Adipose tissue (tissue), 3 donors: ENCODE results near the gene ITGA2B. TPM values are rescaled to one million over a fixed set of nuclear protein-coding genes. Genes with fewer than 3 reads are reported as not detected.
"Not testable (repeated sequence)": the region's sequence is repeated elsewhere in the genome, so short reads cannot be mapped to it uniquely, and the experiment has no call there.

Experiments used
- H3K27ac ChIP-seq: one replicate; pipeline ENCODE4 v1.5.1; 2013; ENCODE audit warnings: low read depth, low read length
- WGBS, 3 donors: extraction: QIAGEN DNeasy Blood & Tissue Kit; methylation state at CpG; one replicate each; pipeline ENCODE4 v1.1.7; 2013; 5-methylcytosine and 5-hydroxymethylcytosine counted together
- polyA plus RNA-seq, 3 donors: library from polyadenylated mRNA; stranded (reverse); fragments of 200-250 nt; gene quantifications; one replicate each; pipeline ENCODE4 v1.2.3, GENCODE V29; 2013
- donor health status: healthy with polysubstance abuse.
- donor health status: Bipolar disorder and iron deficiency.
- donor health status: healthy.

The ITGA2B gene
- polyA plus RNA-seq, 3 donors = 0.35 to 1.1 (median 0.90) TPM

- H3K27ac ChIP-seq = no peak overlapping the region
- 84 to 95% (median 92%) methylated on average over 9 of the region's 9 CpGs for WGBS, 3 donors
Observed at GRCh38 chr17:44358066-44358465, 31.4 kb downstream of the ITGA2B start.

GRCh38 chr17:44356241-44356640, 33.2 kb downstream of the ITGA2B start:
- no peak overlapping the region for H3K27ac ChIP-seq
- 85 to 90% (median 88%) methylated on average over 9 to 11 of the region's 11 CpGs for WGBS, 3 donors

- WGBS, 3 donors = 83 to 90% (median 88%) methylated on average over 16 to 17 of the region's 17 CpGs
- H3K27ac ChIP-seq = no peak overlapping the region
Observed at GRCh38 chr17:44355642-44356099, 33.8 kb downstream of the ITGA2B start.

- 38 to 63% (median 61%) methylated on average over 56 to 77 of the region's 77 CpGs for WGBS, 3 donors
- H3K27ac ChIP-seq = no peak overlapping the region
Observed at GRCh38 chr17:44354582-44355561, 34.6 kb downstream of the ITGA2B start.

GRCh38 chr17:44353672-44354331, 35.6 kb downstream of the ITGA2B start:
- 14 to 40% (median 33%) methylated on average over 75 to 97 of the region's 98 CpGs for WGBS, 3 donors
- H3K27ac ChIP-seq = no peak overlapping the region

GRCh38 chr17:44352828-44353671, 36.4 kb downstream of the ITGA2B start:
- no peak overlapping the region for H3K27ac ChIP-seq
- WGBS, 3 donors = 46 to 59% (median 54%) methylated on average over 18 to 22 of the region's 22 CpGs

- 86 to 88% (median 88%) methylated on average over 36 of the region's 36 CpGs for WGBS, 3 donors
Observed at GRCh38 chr17:44351961-44352827, 37.3 kb downstream of the ITGA2B start.

GRCh38 chr17:44351464-44351863, 38.0 kb downstream of the ITGA2B start:
- 87 to 92% (median 88%) methylated on average over 8 of the region's 8 CpGs for WGBS, 3 donors

More at GRCh38 chr17:44351961-44352827, 37.3 kb downstream of the ITGA2B start:
- no peak overlapping the region for H3K27ac ChIP-seq

GRCh38 chr17:44350733-44351226, 38.7 kb downstream of the ITGA2B start:
- H3K27ac ChIP-seq = no peak overlapping the region
- WGBS, 3 donors = 64 to 70% (median 69%) methylated on average over 6 of the region's 6 CpGs

More at GRCh38 chr17:44351464-44351863, 38.0 kb downstream of the ITGA2B start:
- H3K27ac ChIP-seq = no peak overlapping the region

- WGBS, 3 donors = 88 to 93% (median 92%) methylated on average over 12 of the region's 12 CpGs
- no peak overlapping the region for H3K27ac ChIP-seq
Observed at GRCh38 chr17:44349553-44350070, 39.8 kb downstream of the ITGA2B start.

- H3K27ac ChIP-seq = no peak overlapping the region
- WGBS, 3 donors = 78 to 93% (median 90%) methylated on average over 6 of the region's 6 CpGs
Observed at GRCh38 chr17:44348988-44349364, 40.5 kb downstream of the ITGA2B start.

- WGBS, 3 donors = 57 to 91% (median 65%) methylated on average over 9 of the region's 9 CpGs
- no peak overlapping the region for H3K27ac ChIP-seq
Observed at GRCh38 chr17:44348234-44348987, 41.0 kb downstream of the ITGA2B start.

- not testable (repeated sequence) for H3K27ac ChIP-seq
- 79 to 87% (median 79%) methylated on average over 17 to 18 of the region's 18 CpGs for WGBS, 3 donors
Observed at GRCh38 chr17:44347206-44348055, 42.0 kb downstream of the ITGA2B start.

GRCh38 chr17:44346064-44346844, 43.2 kb downstream of the ITGA2B start:
- no peak overlapping the region for H3K27ac ChIP-seq
- 63 to 73% (median 73%) methylated on average over 13 of the region's 13 CpGs for WGBS, 3 donors

- no peak overlapping the region for H3K27ac ChIP-seq
- WGBS, 3 donors = 1 to 2% (median 2%) methylated on average over 14 to 21 of the region's 21 CpGs
Observed at GRCh38 chr17:44345454-44346026, 43.9 kb downstream of the ITGA2B start.
